Measurements from ENCODE around the gene ATL1.
"Not testable (repeated sequence)": the region's sequence is repeated elsewhere in the genome, so short reads cannot be mapped to it uniquely, and the experiment has no call there.

ATL1 gene

GRCh38 chr14:50538034-50538433 lies 21.9 kb upstream of the ATL1 start:
- H3K27me3 ChIP-seq (ENCODE audit: control insufficient read depth in 1 of 2, insufficient read depth in 1 of 2, low read length in 2 of 2); H3K4me1 ChIP-seq (ENCODE audit: control insufficient read depth, insufficient read depth, low read depth, low read length); H2BK120ac ChIP-seq (ENCODE audit: low read depth, low read length); H3K4me3 ChIP-seq (ENCODE audit: insufficient read depth in 1 of 2, low read depth in 1 of 2, low read length in 2 of 2); H4K91ac ChIP-seq (ENCODE audit: low read length); H3K23ac ChIP-seq (ENCODE audit: low read length in 2 of 2); H3K4me2 ChIP-seq (ENCODE audit: low read length, poor library complexity, severe bottlenecking); H3K14ac ChIP-seq (ENCODE audit: low read length in 2 of 2); H4K8ac ChIP-seq (ENCODE audit: low read length); H3K79me1 ChIP-seq (replicated peaks; ENCODE audit: low read length, poor library complexity, severe bottlenecking); H3K18ac ChIP-seq (ENCODE audit: low read depth in 1 of 2, low read length in 2 of 2); H3K36me3 ChIP-seq (ENCODE audit: control insufficient read depth in 1 of 2, insufficient read depth in 2 of 2, low read depth in 1 of 2, low read length in 2 of 2); H3K4ac ChIP-seq (ENCODE audit: low read depth in 1 of 2, low read length in 2 of 2); H2BK15ac ChIP-seq (ENCODE audit: low read depth, poor library complexity, severe bottlenecking); H2AFZ ChIP-seq (ENCODE audit: low read depth, low read length); DNase-seq; H2BK5ac ChIP-seq (ENCODE audit: low read depth, low read length, poor library complexity, severe bottlenecking); H2BK12ac ChIP-seq (ENCODE audit: low read length in 2 of 2); H3K9me3 ChIP-seq (ENCODE audit: control insufficient read depth, low read length); H3K9ac ChIP-seq (ENCODE audit: low read length); H3K27ac ChIP-seq (ENCODE audit: low read length, poor library complexity, severe bottlenecking); H2AK5ac ChIP-seq (ENCODE audit: low read length, severe bottlenecking): not testable (repeated sequence)
- WGBS: 63% methylated on average over 4 of the region's 4 CpGs

GRCh38 chr14:50539051-50539450 lies 20.9 kb upstream of the ATL1 start:
- no peak overlapping the region for H3K9ac ChIP-seq (ENCODE audit: low read length)
- no peaks in the 10 kb centered on the region for H3K4me1 ChIP-seq (ENCODE audit: control insufficient read depth, insufficient read depth, low read depth, low read length)
- no peak overlapping the region for H3K14ac ChIP-seq (ENCODE audit: low read length in 2 of 2)
- H2AK5ac ChIP-seq (ENCODE audit: low read length, severe bottlenecking): no peak overlapping the region
- no peaks in the 10 kb centered on the region for H3K79me1 ChIP-seq (replicated peaks; ENCODE audit: low read length, poor library complexity, severe bottlenecking)
- no peaks in the 10 kb centered on the region for H3K9me3 ChIP-seq (ENCODE audit: control insufficient read depth, low read length)
- no peak overlapping the region for H2BK5ac ChIP-seq (ENCODE audit: low read depth, low read length, poor library complexity, severe bottlenecking)
- H3K4me2 ChIP-seq (ENCODE audit: low read length, poor library complexity, severe bottlenecking): no peak overlapping the region
- H2BK12ac ChIP-seq (ENCODE audit: low read length in 2 of 2): no peak overlapping the region
- no peak overlapping the region for H2BK15ac ChIP-seq (ENCODE audit: low read depth, poor library complexity, severe bottlenecking)
- H3K27me3 ChIP-seq (ENCODE audit: control insufficient read depth in 1 of 2, insufficient read depth in 1 of 2, low read length in 2 of 2): no peaks in the 10 kb centered on the region
- no peak overlapping the region for H2BK120ac ChIP-seq (ENCODE audit: low read depth, low read length)
- no peak overlapping the region for H3K4ac ChIP-seq (ENCODE audit: low read depth in 1 of 2, low read length in 2 of 2)
- H3K36me3 ChIP-seq (ENCODE audit: control insufficient read depth in 1 of 2, insufficient read depth in 2 of 2, low read depth in 1 of 2, low read length in 2 of 2): no peaks in the 10 kb centered on the region
- no peak overlapping the region for H3K18ac ChIP-seq (ENCODE audit: low read depth in 1 of 2, low read length in 2 of 2)
- H4K8ac ChIP-seq (ENCODE audit: low read length): no peak overlapping the region
- no peak overlapping the region for H2AFZ ChIP-seq (ENCODE audit: low read depth, low read length)
- no peak overlapping the region for H3K4me3 ChIP-seq (ENCODE audit: insufficient read depth in 1 of 2, low read depth in 1 of 2, low read length in 2 of 2)
- no peak for DNase-seq
- no peak overlapping the region for H4K91ac ChIP-seq (ENCODE audit: low read length)
- H3K23ac ChIP-seq (ENCODE audit: low read length in 2 of 2): no peak overlapping the region
- no peak overlapping the region for H3K27ac ChIP-seq (ENCODE audit: low read length, poor library complexity, severe bottlenecking)

- no peaks in the 10 kb centered on the region for H3K4me1 ChIP-seq (ENCODE audit: control insufficient read depth, insufficient read depth, low read depth, low read length)
- H2BK120ac ChIP-seq (ENCODE audit: low read depth, low read length): no peak overlapping the region
- H2AFZ ChIP-seq (ENCODE audit: low read depth, low read length): no peak overlapping the region
- H3K4me2 ChIP-seq (ENCODE audit: low read length, poor library complexity, severe bottlenecking): no peak overlapping the region
- H2AK5ac ChIP-seq (ENCODE audit: low read length, severe bottlenecking): no peak overlapping the region
- no peak overlapping the region for H3K4ac ChIP-seq (ENCODE audit: low read depth in 1 of 2, low read length in 2 of 2)
- H3K27me3 ChIP-seq (ENCODE audit: control insufficient read depth in 1 of 2, insufficient read depth in 1 of 2, low read length in 2 of 2): no peaks in the 10 kb centered on the region
- no peak overlapping the region for H3K14ac ChIP-seq (ENCODE audit: low read length in 2 of 2)
- H3K79me1 ChIP-seq (replicated peaks; ENCODE audit: low read length, poor library complexity, severe bottlenecking): no peaks in the 10 kb centered on the region
- H3K27ac ChIP-seq (ENCODE audit: low read length, poor library complexity, severe bottlenecking): no peak overlapping the region
- H2BK12ac ChIP-seq (ENCODE audit: low read length in 2 of 2): no peak overlapping the region
- H3K36me3 ChIP-seq (ENCODE audit: control insufficient read depth in 1 of 2, insufficient read depth in 2 of 2, low read depth in 1 of 2, low read length in 2 of 2): no peaks in the 10 kb centered on the region
- H3K18ac ChIP-seq (ENCODE audit: low read depth in 1 of 2, low read length in 2 of 2): no peak overlapping the region
- no peak for DNase-seq
- 36% methylated on average over 1 of the region's 1 CpG for WGBS
- no peak overlapping the region for H2BK5ac ChIP-seq (ENCODE audit: low read depth, low read length, poor library complexity, severe bottlenecking)
- no peak overlapping the region for H3K4me3 ChIP-seq (ENCODE audit: insufficient read depth in 1 of 2, low read depth in 1 of 2, low read length in 2 of 2)
- H4K91ac ChIP-seq (ENCODE audit: low read length): no peak overlapping the region
- H2BK15ac ChIP-seq (ENCODE audit: low read depth, poor library complexity, severe bottlenecking): no peak overlapping the region
- no peak overlapping the region for H4K8ac ChIP-seq (ENCODE audit: low read length)
- peaks cover 2% of the 10 kb centered on the region for H3K9me3 ChIP-seq (ENCODE audit: control insufficient read depth, low read length)
- no peak overlapping the region for H3K23ac ChIP-seq (ENCODE audit: low read length in 2 of 2)
- H3K9ac ChIP-seq (ENCODE audit: low read length): no peak overlapping the region
These were observed 18.8 kb upstream of the ATL1 start for GRCh38 chr14:50541159-50541567.

GRCh38 chr14:50542941-50543418 lies 17.0 kb upstream of the ATL1 start:
- Histone ChIP-seq H3K9me3 (ENCODE audit: control insufficient read depth, low read length) (peaks cover 2% of the 10 kb centered on the region), H3K27ac (ENCODE audit: low read length, poor library complexity, severe bottlenecking) (no peak overlapping the region), H3K23ac (ENCODE audit: low read length in 2 of 2) (no peak overlapping the region), H3K79me1 (replicated peaks; ENCODE audit: low read length, poor library complexity, severe bottlenecking) (no peaks in the 10 kb centered on the region), H3K4ac (ENCODE audit: low read depth in 1 of 2, low read length in 2 of 2) (no peak overlapping the region), H3K4me1 (ENCODE audit: control insufficient read depth, insufficient read depth, low read depth, low read length) (no peaks in the 10 kb centered on the region), H2BK15ac (ENCODE audit: low read depth, poor library complexity, severe bottlenecking) (no peak overlapping the region), H3K14ac (ENCODE audit: low read length in 2 of 2) (no peak overlapping the region), H3K18ac (ENCODE audit: low read depth in 1 of 2, low read length in 2 of 2) (no peak overlapping the region), H2BK12ac (ENCODE audit: low read length in 2 of 2) (no peak overlapping the region), H2AFZ (ENCODE audit: low read depth, low read length) (no peak overlapping the region), H2BK5ac (ENCODE audit: low read depth, low read length, poor library complexity, severe bottlenecking) (no peak overlapping the region), H2AK5ac (ENCODE audit: low read length, severe bottlenecking) (no peak overlapping the region), H4K8ac (ENCODE audit: low read length) (no peak overlapping the region), H3K4me3 (ENCODE audit: insufficient read depth in 1 of 2, low read depth in 1 of 2, low read length in 2 of 2) (no peak overlapping the region), H4K91ac (ENCODE audit: low read length) (no peak overlapping the region), H3K9ac (ENCODE audit: low read length) (no peak overlapping the region), H3K27me3 (ENCODE audit: control insufficient read depth in 1 of 2, insufficient read depth in 1 of 2, low read length in 2 of 2) (no peaks in the 10 kb centered on the region), H2BK120ac (ENCODE audit: low read depth, low read length) (no peak overlapping the region), H3K4me2 (ENCODE audit: low read length, poor library complexity, severe bottlenecking) (no peak overlapping the region), H3K36me3 (ENCODE audit: control insufficient read depth in 1 of 2, insufficient read depth in 2 of 2, low read depth in 1 of 2, low read length in 2 of 2) (no peaks in the 10 kb centered on the region)
- 33% methylated on average over 1 of the region's 2 CpGs for WGBS
- DNase-seq: peak; percentile 51
